NCI-H524 (cell line): ENCODE results near the gene ZCCHC14.
"Not testable (repeated sequence)": the region's sequence is repeated elsewhere in the genome, so short reads cannot be mapped to it uniquely, and the experiment has no call there.

Experiments
- DNase-seq, 2 experiments: peaks; one replicate each; lab custom pipeline; 2025; lab: John Stamatoyannopoulos, UW

Gene ZCCHC14

DNA sequence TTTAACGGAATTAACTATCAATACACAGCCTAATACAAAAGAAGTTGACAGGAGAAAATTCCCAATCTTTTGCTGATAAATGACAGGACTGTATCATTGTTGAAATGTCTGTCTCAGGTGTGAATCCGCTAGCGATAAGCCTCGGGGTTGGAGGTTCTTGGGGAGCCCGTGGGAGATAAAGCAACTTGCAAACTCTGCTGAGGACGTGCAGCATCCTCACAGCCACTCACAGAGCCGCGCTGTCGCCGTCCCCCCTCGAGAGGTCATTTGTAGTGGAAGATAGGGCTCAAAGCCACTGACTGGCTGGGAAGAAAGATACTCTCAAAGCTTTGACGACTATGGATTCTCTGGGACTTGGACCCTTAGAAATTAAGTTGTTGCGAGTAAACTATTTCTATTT is 83.7 kb downstream of the ZCCHC14 start:
- no peak for DNase-seq

DNA sequence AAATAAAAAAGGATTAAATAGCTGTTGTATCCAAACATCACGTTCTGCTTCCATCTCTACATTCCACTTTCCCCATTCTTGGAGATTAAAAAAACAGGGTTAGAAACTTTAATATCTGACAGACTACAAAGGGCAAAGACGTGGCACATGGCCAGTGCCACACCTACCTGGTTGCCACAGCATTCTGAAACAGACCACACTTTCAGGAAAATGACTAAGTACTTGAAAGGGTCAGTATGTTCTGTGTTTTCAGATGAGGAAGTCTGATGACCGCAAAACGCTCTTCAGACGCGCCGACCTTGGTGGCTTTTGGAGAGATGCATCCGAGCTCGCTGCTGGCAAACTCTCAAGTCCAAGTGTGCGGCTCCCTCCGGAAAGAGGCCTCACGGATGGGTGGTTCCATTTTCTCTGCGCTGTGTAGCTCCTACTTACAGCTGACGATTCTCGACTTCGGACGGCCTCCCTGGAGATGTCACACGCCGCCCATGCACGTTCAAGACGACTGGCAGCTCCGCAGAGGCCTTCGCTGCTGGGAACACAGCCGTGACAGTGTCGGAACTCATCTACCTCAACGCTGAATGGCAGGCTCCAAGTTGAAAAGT is 85.2 kb downstream of the ZCCHC14 start:
- DNase-seq, result no peak

- DNase-seq, result no peak
Observed at GRCh38 chr16:87406495-87407088, 86.2 kb downstream of the ZCCHC14 start.

DNA sequence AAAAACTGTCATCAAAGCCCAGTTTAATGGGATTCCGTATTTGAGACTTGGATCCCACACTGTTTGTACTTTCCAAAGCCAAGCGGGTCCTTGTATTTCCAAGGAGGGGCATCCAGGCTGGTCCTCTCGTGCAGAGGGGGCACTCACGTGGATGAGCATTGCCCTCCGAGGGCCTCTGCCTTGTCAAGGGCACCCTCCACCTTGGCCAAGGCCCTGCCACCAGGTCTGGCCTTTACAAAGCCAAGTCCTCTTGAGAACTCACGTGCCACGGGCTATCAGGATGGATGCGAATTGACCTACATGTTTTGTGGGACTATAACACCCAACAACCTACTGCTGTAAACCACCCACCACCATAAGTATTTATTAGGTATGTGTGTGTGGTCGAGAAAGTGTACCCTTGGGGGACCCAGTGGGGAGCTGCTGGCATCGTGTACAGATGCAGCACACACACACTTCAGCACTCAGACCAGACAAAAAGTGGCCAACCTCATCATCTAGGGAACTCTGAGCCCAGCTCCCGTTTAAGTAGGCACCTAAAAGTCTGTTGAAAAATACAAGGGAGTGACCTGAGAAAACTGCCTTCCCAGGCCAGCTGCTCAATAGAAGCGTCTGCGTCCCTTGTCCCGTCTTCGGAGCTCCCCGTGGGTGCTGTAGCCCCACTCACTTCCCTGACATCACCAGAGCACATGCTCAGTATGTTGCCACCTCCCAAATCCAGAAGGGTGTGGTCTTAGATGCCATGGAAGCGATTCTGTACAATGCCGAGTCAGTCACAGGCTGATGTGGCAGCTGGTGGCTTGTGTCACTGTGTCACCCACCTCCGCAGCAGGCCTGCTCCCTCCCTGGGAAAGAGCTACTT is 87.8 kb downstream of the ZCCHC14 start:
- DNase-seq, result no peak

DNA sequence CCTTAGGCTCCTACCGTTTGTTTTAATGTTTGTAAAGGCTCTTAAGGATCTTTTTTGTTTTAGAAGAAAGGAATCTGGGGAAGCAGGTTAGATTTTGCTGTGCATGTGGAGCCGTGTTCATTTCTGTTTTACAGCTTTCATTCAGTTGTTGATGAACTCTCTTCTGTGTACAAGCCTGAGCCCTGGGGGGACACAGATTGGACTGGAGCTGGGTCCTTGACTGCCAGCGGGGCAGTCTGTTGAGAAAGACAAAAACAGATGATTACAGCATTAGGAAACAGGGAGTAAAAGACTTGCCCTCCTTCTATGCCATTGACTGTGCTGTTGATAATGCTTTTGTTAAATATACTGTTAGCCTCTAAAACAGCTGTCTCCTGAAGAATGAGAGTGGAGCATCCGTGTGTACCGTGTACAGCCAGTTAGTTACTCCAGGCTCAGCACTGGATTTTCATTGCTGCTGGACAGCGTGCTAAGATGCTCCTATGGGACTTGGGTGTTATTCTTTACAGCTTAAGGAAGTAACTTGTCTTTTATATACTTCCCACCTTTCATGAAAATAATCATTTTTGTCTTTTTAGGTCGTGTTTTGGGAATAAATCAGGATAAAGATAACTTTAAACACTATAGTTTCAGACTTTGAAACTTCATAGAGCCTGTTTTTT is 97.5 kb downstream of the ZCCHC14 start:
- DNase-seq, result no peak

- no peak for DNase-seq
Observed at GRCh38 chr16:87393680-87394055, 99.2 kb downstream of the ZCCHC14 start.

DNA sequence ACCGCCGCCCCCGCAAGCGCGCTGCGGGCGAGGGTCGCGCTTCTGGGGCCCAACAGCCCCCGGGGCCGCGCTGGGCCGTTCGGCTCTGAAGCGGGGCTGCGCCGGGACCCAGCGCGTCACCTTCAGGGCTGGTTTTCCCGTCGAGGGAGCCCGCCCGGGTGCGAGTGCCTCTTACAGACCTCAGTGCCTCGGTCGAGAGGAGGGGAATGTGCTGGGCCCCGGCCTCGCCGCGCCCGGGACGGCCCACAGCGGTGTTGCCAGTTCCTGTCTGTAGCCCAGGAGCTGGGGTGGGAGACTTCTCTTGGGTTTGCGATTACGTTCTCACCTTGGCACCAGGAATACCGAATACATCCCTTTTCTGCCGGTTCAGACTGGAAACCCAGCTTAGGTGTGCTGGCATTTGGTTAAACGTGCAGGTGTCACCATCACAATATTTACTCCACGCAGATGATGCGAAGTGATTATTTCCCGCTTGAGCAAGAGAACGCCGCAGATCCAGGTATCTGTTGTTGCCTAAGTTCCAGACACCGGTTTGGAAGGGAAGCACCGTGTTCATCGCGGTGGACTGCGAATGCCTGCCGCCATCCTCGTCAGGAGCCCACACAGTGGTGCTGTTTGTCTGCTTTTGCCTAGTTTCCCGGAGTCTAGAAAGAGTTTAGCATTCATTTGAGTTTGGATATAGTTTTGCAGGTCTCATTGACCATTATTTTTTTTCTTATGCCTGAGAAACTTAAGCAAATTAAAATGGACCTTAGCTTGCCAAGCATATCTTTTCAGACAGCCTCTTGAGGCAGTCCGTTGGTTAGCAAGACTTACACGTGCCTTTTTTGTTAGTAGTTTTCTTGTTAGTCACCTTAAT is 99.8 kb downstream of the ZCCHC14 start:
- DNase-seq, result peak in 1 of 2 experiments; percentile 38

- peak; percentile 90 to 97 for DNase-seq
Observed at GRCh38 chr16:87391950-87392820, 100.6 kb downstream of the ZCCHC14 start, which contains the start of gene MAP1LC3B. Gene MAP1LC3B (plus strand): TSS chr16:87392336. CDS start chr16:87392428, 92 bp downstream.

GRCh38 chr16:87391324-87391949 is 101.4 kb downstream of the ZCCHC14 start:
- peak in 1 of 2 experiments; percentile 39 for DNase-seq

DNA sequence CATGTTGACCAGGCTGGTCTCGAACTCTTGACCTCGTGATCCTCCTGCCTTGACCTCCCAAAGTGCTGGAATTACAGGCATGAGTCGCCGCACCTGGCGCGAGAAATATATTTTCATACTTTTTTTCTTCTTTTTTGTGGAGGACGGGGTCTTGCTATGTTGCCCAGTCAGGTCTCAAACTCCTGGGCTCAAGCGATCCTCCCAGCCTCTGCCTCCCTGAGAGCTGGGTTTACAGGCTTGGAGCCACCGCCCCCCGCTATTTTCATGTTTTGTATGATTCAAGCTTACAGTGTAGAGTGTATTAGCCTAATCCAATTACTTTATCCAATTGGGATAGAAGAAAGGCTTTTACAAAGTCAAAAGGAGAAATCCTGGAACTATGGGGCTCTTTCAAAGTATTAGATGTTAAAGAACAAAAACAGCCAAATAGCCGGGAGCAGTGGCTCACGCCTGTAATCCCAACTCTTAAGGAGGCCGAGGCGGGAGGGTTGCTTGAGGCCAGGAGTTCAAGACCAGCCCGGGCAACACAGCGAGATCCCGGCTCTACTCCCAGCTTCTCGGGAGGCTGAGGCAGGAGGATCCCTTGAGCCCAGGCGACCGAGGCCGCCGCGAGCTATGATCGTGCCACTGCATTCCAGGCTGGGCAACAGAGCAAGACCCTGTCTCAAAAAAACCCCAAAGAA is 102.0 kb downstream of the ZCCHC14 start:
- no peak for DNase-seq

DNA sequence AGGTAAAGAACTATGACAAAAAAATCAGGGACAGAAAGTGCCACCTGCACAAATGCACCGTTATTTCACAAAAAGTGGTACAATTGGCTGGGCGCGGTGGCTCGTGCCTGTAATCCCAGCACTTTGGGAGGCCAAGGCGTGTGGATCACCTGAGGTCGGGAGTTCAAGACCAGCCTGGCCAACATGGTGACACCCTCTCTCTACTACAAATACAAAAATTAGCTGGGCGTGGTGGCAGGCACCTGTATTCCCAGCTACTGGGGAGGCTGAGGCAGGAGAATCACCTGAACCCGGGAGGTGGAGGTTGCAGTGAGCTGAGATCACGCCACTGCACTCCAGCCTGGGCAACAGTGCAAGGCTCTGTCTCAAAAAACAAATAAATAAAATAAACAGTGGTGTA is 102.9 kb downstream of the ZCCHC14 start:
- not testable (repeated sequence) for DNase-seq

DNA sequence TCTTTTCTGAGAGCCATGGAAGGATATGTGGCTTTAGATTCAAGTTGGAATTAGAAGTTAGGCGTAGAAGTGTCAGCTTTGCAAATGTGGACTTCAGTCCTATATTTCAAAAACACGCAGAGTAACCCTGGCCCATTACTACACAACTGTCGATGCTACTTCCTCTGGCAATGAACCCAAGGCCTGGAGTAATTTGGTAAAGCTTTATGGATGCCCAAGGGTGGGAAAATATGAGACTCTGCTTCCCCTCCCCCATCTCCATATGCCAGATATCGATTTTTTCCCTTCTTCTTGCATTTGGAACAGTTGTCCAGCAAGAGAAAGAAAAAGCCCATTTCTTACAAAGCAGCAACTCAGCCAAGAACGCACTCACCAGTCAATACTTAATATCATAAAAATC is 103.6 kb downstream of the ZCCHC14 start:
- peak; percentile 78 to 88 for DNase-seq

DNA sequence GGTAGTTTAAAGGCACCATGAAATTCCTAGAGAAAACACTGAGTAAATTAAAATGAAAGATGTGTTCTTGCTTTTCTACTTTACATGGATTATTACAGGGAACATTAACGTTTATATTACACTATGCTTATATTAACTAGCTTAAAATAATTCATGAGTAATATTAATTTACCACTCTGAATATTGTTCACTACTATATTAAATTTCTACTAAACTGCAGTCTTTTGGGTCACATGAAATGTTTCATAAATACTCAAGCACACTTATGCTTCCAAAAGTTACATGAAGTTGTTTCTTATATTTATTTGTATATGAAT is 104.0 kb downstream of the ZCCHC14 start:
- no peak for DNase-seq

DNA sequence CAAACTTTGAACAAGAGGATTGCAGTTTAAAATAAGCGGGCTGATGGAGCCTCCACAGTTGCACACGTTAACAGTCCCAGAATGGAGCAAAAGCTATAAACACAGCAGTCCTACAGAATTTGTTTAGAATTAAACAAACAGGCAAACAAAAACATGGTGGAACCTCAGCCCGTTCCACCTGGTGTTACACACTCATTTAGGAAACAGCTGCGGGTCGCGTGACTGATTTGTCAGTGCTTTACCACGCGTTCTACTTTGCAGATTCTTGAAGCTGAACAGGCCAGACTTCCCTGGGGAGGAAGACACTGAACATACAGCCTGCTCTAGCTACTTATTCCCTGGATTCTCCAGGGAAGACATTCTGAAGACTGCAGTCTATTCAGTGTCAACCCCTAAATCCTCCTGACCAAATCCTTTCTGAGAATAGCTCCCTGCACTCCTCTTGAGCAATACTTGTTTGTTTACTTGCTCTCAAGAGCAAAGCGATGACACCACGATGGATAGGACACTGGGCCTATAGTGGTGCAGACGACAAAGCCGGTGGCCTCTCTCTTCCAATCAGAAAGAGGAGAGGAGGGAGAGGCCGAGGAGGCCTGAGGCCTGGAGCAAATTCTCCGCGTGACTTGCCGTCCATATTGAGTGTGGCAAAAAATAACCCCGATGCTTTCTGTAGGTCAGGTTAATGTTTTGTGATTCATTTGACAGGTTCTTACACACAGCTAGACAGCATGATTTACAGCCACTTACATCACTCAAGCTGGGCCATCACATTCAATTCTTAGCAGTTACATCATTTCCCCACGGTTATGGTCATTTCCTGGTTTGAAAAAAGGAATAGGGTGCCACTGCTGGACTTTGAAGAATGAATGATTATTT is 104.6 kb downstream of the ZCCHC14 start:
- peak; percentile 97 to 99 for DNase-seq

GRCh38 chr16:87384875-87385167 is 108.0 kb downstream of the ZCCHC14 start:
- DNase-seq, result not testable (repeated sequence)

- DNase-seq, result peak in 1 of 2 experiments; percentile 81
Observed at GRCh38 chr16:87384162-87384874, 108.5 kb downstream of the ZCCHC14 start.

DNA sequence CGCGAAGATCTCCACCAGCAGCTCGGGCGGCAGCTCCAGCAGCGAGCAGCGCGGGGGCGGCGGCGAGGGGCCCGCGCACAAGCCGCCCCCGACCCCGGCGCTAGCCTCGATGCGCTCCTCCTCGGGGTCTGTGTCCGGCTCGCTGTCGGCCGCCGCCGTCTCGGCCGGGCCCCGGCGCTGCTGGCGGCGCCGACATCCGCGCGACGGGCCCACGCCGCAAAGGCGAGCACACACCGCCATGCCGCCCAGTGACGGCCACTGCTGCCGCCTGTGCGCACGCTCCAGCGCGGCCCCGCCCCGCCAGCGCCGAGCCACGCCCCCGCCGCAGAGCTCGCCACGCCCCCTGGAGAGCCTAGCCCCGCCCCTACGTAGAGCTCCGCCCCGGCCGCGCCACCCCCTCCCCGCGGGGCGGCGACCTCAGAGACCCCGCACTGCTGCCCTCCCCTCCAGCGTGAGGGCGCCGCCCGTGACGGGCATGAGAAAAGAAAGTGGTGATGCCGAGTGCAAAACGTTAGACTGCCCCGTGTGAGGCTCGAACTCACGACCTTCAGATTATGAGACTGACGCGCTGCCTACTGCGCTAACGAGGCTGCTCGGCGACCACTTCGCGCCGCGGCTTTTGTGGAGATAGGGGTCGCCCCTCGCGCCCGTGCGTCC is 109.2 kb downstream of the ZCCHC14 start, which contains the start of gene FBXO31:
FBXO31 (minus strand) TSS at position 272 of the 657 bp plus-strand sequence; CDS start at position 240, 32 bp downstream.
- peak; percentile 94 to 95 for DNase-seq
